GM10266 (cell line): ENCODE results near the gene MAPKBP1.

Experiments used
- DNase-seq: peaks from one replicate; pipeline ENCODE4 v3.0.0; 2012; ENCODE audit errors: extremely low spot score
- CTCF ChIP-seq: IDR thresholded peaks from 2 replicates; pipeline ENCODE4 v1.5.1; 2012; ENCODE audit warnings: mild to moderate bottlenecking, low read depth; ENCODE audit not compliant: control insufficient read depth, insufficient read depth; ENCODE audit errors: missing control alignments

Gene MAPKBP1

GRCh38 chr15:41842229-41842628, 67.9 kb downstream of the MAPKBP1 start:
- no peak for DNase-seq
- TF ChIP-seq CTCF, result no peak

- no peak for DNase-seq
- TF ChIP-seq CTCF, result no peak
These were observed 69.3 kb downstream of the MAPKBP1 start for GRCh38 chr15:41843571-41843970.

DNA sequence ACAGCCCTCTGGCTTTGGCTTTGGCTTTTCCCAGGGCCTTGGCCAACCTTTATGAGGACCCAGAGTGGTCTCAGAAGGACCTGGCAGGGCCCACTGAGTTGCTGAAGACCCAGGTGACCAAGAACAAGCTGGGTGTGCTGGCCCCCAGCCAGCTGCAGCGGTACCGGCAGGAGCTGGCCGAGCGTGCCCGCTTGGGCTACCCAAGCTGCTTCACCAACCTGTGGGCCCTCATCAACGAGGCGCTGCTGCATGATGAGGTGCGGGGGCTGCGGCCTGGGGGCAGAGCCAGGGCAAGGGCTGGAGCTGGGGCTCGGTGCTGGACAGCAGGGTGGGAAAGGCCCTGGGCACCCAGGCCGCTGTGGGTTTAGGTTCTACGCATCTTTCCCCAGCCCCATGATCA, 70.5 kb downstream of the MAPKBP1 start:
- DNase-seq, result no peak
- TF ChIP-seq CTCF, result no peak

DNA sequence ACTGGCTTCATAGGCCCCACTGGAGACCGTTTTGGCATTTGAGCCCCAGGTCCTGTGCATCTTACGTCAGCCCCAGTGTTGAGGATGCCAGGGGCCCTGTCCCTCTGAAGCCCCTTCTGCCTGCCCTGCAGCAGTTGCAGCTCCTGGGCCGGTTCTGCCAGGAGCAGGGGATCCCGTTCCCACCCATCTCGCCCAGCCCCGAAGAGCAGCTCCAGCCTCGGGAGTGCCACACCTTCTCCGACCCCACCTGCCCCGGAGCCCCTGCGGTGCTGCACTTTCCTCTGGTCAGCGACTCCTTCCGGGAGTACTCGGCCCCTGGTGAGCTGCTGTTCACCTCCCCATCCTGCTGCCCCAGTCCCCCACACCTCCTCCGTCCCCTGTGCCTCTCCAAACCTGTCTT, 72.9 kb downstream of the MAPKBP1 start:
- TF ChIP-seq CTCF, result no peak
- DNase-seq, result no peak

GRCh38 chr15:41847981-41848380, 73.7 kb downstream of the MAPKBP1 start:
- no peak for DNase-seq
- no peak for TF ChIP-seq CTCF

DNA sequence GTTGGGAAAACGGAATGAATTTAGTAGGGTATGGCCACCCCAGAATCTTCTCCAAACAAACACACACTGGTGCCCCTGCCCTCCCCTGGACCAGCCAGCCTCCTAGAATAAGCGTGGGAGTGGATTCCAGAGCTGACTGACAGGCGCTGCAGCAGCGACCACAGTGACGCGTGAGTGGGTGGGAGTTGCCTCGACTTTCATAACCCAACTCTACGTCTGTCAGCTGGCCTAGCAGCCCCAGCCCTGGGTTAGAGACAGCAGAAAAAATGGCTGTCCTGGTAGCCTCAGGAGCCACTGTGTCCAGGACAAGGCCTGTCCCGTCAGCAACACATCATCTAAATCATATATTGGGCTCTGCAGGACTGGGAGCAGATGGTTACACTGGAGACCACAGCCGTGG, 74.3 kb downstream of the MAPKBP1 start:
- no peak for DNase-seq
- TF ChIP-seq CTCF, result no peak

- TF ChIP-seq CTCF, result no peak
- DNase-seq, result no peak
These were observed 74.9 kb downstream of the MAPKBP1 start for GRCh38 chr15:41849204-41849603.
